Fibroblast of pulmonary artery (primary cell): ENCODE measurements around the gene FRMD1.

Experiments used
- DNase-seq: peaks from one replicate; pipeline ENCODE4 v3.0.0-alpha.2; 2010; ENCODE audit warnings: low read depth
- H3K4me3 ChIP-seq: replicated peaks from 2 replicates; pipeline ENCODE4 v1.5.1; 2011; ENCODE audit warnings: low read depth, mild to moderate bottlenecking, control low read depth, low read length, moderate library complexity
- CTCF ChIP-seq: IDR thresholded peaks from 2 replicates; pipeline ENCODE4 v1.5.1; 2011; ENCODE audit warnings: mild to moderate bottlenecking, control low read depth, low read length, inconsistent platforms; ENCODE audit errors: missing control alignments

The FRMD1 gene

DNA sequence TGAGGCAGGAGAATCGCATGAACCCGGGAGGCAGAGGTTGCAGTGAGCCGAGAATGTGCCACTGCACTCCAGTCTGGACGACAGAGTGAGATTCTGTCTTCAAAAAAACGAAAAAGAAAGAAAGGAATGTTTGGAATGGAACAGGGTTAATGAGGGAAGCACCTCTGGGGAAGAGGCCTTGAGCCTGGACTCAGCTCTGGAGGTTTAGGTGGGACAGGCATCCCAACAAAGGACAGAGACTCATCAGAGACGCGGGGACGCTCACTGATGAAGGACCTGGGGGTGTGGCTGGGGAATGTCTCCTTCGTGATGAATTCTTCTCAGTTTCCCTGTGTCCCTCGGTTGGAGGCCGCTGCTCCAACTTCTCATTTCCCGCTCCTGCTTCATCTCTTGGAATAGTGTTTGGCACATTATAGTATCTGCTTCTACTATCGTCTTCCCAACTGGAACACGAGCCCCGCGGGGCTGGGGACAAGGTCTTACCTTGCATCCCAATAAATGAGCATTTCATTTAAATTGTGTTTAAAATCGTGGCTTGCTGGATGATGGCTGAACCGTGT, 54.0 kb downstream of the FRMD1 start:
- no peak for TF ChIP-seq CTCF
- H3K4me3 ChIP-seq: no peak overlapping the region
- no peak for DNase-seq

DNA sequence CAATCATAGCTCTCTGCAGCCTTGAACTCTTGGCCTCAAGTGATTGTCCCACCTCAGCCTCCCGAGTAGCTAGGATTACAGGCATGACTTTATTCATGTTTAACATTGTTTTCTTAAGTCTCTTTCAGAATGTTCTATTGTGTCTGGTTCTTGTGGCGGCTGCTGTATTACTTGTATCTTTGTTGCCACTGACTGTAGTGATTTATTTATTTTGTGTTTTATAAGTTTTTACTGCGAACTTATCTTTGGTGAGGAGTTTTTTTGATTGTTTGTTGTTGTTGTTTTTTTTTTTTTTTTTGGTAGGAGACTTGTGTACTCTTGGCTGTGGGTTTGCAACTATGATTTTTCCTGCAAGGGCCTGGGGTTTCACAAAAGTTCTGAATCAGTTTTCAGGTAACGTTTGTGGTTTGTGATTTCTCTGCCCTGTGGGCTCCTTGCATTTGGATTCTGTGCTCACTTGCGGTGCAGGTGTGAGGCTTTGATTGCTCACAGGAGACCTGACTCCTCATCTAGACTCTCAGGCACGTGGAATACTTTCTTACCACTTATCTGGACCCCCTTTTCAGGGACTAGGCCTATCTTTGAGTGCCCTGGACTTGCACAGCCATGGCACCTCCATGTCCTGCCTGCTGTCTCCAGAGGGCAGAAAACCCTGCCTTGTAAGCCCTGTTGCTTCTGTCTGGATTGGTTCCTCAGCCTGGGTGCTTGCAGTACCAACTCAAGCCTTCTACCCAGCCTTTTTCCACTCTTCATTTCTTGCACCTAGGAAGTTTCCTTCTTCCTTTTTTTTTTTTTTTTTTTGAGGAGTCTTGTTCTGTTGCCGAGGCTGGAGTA, 56.3 kb downstream of the FRMD1 start:
- H3K4me3 ChIP-seq: no peak overlapping the region
- TF ChIP-seq CTCF: no peak
- DNase-seq: no peak

- DNase-seq: no peak
- no peak for TF ChIP-seq CTCF
- H3K4me3 ChIP-seq: no peak overlapping the region
Observed at GRCh38 chr6:168021581-168021980, 57.4 kb downstream of the FRMD1 start.

DNA sequence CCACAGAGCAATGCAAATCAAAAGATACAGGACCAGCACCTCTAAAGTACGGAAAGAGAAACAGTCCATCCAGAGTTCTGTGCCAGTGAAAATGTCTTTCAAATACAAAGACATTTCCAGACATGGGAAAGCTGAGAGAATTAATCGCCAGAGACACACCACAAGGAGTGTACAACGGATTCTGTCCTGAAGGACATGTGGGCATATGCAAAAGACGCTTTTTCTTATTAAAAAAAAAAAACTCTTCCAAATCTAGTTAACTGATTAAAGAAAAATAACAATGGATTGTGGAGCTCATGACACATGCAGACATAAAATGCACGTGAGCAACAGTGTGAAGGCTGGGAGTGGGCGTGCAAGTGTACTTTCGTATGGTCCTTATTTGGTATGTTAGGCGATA, 58.8 kb downstream of the FRMD1 start:
- DNase-seq: no peak
- no peak for TF ChIP-seq CTCF
- no peak overlapping the region for H3K4me3 ChIP-seq

GRCh38 chr6:168018664-168019063, 60.3 kb downstream of the FRMD1 start:
- no peak for DNase-seq
- TF ChIP-seq CTCF: no peak
- no peak overlapping the region for H3K4me3 ChIP-seq

DNA sequence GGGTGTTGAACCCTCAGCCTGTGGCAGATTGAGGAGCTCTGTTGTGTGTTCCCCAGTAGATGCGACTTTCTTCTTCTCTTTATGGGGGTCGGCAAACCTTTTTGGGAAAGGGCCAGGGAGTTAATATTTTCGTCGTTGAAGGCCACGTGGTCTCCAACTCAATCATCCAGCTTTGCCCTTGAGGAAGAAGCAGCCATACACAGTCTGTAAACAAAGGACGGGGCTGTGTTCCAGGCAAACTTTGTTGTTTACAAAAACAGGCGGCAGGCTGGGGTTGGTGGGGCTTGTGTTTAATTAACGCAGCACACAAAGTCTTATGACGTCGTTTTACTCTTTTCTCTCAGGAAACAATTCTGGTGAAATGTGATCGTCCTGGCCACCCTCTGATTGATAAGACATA, 61.4 kb downstream of the FRMD1 start:
- no peak for DNase-seq
- no peak for TF ChIP-seq CTCF

More for the DNA sequence above, 61.4 kb downstream of the FRMD1 start:
- no peak overlapping the region for H3K4me3 ChIP-seq
